Nephron progenitor cell (in vitro differentiated cells): ENCODE results near the gene MLYCD.

Source experiments
- DNase-seq: peaks from one replicate; pipeline ENCODE4 v3.0.0; 2021
- H3K27ac Mint-ChIP-seq: 2 replicates; pipeline ENCODE4 v1.8.0; 2021; ENCODE audit warnings: mild to moderate bottlenecking, moderate library complexity, mixed read lengths
- H3K27me3 Mint-ChIP-seq: 2 replicates; pipeline ENCODE4 v1.8.0; 2021; ENCODE audit warnings: mild to moderate bottlenecking, low read depth, mixed read lengths; ENCODE audit not compliant: poor library complexity
- H3K36me3 Mint-ChIP-seq: 2 replicates; pipeline ENCODE4 v1.8.0; 2021; ENCODE audit warnings: low read depth, mixed read lengths
- H3K4me1 Mint-ChIP-seq: 2 replicates; pipeline ENCODE4 v1.8.0; 2021; ENCODE audit warnings: mixed read lengths
- H3K4me3 Mint-ChIP-seq: 2 replicates; pipeline ENCODE4 v1.8.0; 2021; ENCODE audit warnings: mild to moderate bottlenecking, moderate library complexity, mixed read lengths
- H3K9me3 Mint-ChIP-seq: 2 replicates; pipeline ENCODE4 v1.8.0; 2021; ENCODE audit warnings: mild to moderate bottlenecking, moderate library complexity, mixed read lengths
- CTCF ChIP-seq: fragments of 200-600 bp; sonication (generic); IDR thresholded peaks from 2 replicates; pipeline ENCODE4 v1.5.0; 2021; ENCODE audit warnings: antibody characterized with exemption

The MLYCD gene

GRCh38 chr16:83972256-83973008, 73.5 kb downstream of the MLYCD start:
- no peak for DNase-seq
- Mint-ChIP-seq H3K27me3 (peaks cover 32% of the 10 kb centered on the region), H3K4me1 (peaks cover 11% of the 10 kb centered on the region), H3K36me3 (no peaks in the 10 kb centered on the region), H3K27ac (no peak overlapping the region), H3K4me3 (no peak overlapping the region), H3K9me3 (no peaks in the 10 kb centered on the region)
- TF ChIP-seq CTCF: no peak

GRCh38 chr16:83973077-83973476, 74.2 kb downstream of the MLYCD start:
- Mint-ChIP-seq H3K27me3 (peaks cover 28% of the 10 kb centered on the region), H3K4me3 (no peak overlapping the region), H3K9me3 (peaks cover 6% of the 10 kb centered on the region), H3K27ac (no peak overlapping the region), H3K36me3 (peaks cover 4% of the 10 kb centered on the region), H3K4me1 (peaks cover 11% of the 10 kb centered on the region)
- TF ChIP-seq CTCF: no peak
- DNase-seq: no peak

- Mint-ChIP-seq H3K27me3 (peaks cover 28% of the 10 kb centered on the region), H3K9me3 (peaks cover 13% of the 10 kb centered on the region), H3K27ac (no peak overlapping the region), H3K36me3 (peaks cover 11% of the 10 kb centered on the region), H3K4me1 (peaks cover 11% of the 10 kb centered on the region), H3K4me3 (no peak overlapping the region)
- DNase-seq: no peak
- TF ChIP-seq CTCF: no peak
These were observed 74.9 kb downstream of the MLYCD start for GRCh38 chr16:83973581-83974385.

GRCh38 chr16:83974475-83974874, 75.6 kb downstream of the MLYCD start:
- no peak for TF ChIP-seq CTCF
- DNase-seq: no peak
- Mint-ChIP-seq H3K36me3 (peaks cover 18% of the 10 kb centered on the region), H3K27ac (no peak overlapping the region), H3K27me3 (peaks cover 26% of the 10 kb centered on the region), H3K4me1 (peaks cover 6% of the 10 kb centered on the region), H3K9me3 (peaks cover 20% of the 10 kb centered on the region), H3K4me3 (no peak overlapping the region)

- H3K9me3 Mint-ChIP-seq: peaks cover 25% of the 10 kb centered on the region
- no peak for DNase-seq
- no peak overlapping the region for H3K27ac Mint-ChIP-seq
- TF ChIP-seq CTCF: no peak
- H3K36me3 Mint-ChIP-seq: peaks cover 22% of the 10 kb centered on the region
- no peak overlapping the region for H3K4me3 Mint-ChIP-seq
- H3K27me3 Mint-ChIP-seq: peaks cover 14% of the 10 kb centered on the region
- H3K4me1 Mint-ChIP-seq: peaks cover 3% of the 10 kb centered on the region
These were observed 76.8 kb downstream of the MLYCD start for GRCh38 chr16:83975590-83976260.
